ENCODE measurements around the gene PNPO. TPM values are rescaled to one million over a fixed set of nuclear protein-coding genes. Genes with fewer than 3 reads are reported as not detected.

The PNPO gene
- total RNA-seq, 1 experiment from 2014 or later = 12.3 TPM

- peak; percentile 80 for DNase-seq (ENCODE audit: low spot score)
- no peak for TF ChIP-seq EZH2 (IDR thresholded peaks at IDR 0.05; ENCODE audit: borderline replicate concordance, low read depth, low read length, poor library complexity, severe bottlenecking)
- peak; percentile 97 for TF ChIP-seq CTCF (conservative IDR thresholded peaks at IDR 0.05; ENCODE audit: low read depth, low read length)
- CTCF ChIA-PET = interaction anchor here (1.1 to 2.5 kb wide), 3 partner anchors 8 to 69 kb away, joined by 3 to 11 read pairs (median 4); partner anchors contain the start of genes CDK5RAP3 and PNPO
- Histone ChIP-seq H3K4me1 (ENCODE audit: insufficient read depth, low read length, poor library complexity, severe bottlenecking) (peaks cover 5% of the 10 kb centered on the region), H3K27ac (ENCODE audit: low read depth, low read length, poor library complexity, severe bottlenecking) (no peak overlapping the region), H3K36me3 (ENCODE audit: insufficient read depth, low read length, poor library complexity, severe bottlenecking) (no peaks in the 10 kb centered on the region), H3K4me3 (ENCODE audit: low read depth, low read length, poor library complexity, severe bottlenecking) (no peak overlapping the region), H3K9me3 (ENCODE audit: low read depth, low read length, poor library complexity, severe bottlenecking) (no peaks in the 10 kb centered on the region), H3K27me3 (replicated peaks; ENCODE audit: insufficient read depth, low read depth, low read length, poor library complexity) (no peaks in the 10 kb centered on the region)
- BruUV-seq (replicated peaks) = no TSS peak
- POLR2A ChIA-PET (ENCODE audit: low non-redundant PET) = no interaction called here
- intact Hi-C loops (cut with micrococcal nuclease; ENCODE audit: unreplicated experiment) = loop anchor here (1.0 to 10.0 kb wide), 2 partner anchors 69 to 104 kb away; partner anchors contain the start of gene SCRN2
Observed at GRCh38 chr17:47949197-47949759, 7.9 kb downstream of the PNPO start.

DNA sequence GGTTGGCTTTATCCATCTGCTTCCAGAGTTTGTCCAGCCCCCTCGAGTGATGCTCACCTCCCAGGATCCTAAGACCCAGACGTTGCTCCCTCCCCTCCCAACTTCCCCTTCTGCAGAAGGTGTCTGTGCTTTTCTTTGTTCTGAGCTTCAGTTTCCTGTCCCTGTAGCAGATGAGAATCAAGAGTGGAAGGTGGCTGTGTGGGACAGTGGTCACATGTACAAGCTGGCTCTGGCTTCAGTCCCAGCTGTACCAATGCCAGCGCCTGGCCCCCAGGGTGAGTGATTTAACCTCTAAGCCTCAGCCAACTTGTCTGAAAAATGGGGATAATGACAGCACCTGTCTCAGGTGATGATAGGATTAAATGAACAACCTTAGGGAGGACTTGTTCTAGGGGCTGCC is 8.6 kb downstream of the PNPO start:
- peaks cover 5% of the 10 kb centered on the region for H3K4me1 ChIP-seq (ENCODE audit: insufficient read depth, low read length, poor library complexity, severe bottlenecking)

DNA sequence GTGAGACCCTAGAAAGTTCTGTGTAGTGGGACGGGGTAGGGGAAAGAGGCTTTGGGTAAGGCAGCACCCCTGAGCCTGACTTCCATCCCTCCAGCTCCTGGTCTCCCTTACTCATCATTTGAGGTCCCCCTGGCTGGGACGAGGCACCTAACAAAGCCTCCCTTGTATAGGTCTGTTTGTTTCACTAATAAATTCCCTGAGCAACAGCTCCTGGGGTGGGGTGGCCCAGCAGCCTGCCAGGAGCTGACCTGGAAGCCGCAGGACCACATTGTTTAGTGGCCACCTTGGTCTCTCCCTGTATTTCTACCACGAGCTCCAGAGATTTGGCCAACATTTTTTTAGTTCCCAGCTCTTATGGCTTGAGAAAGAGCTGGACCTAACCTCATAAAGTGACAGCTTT is 9.1 kb downstream of the PNPO start:
- TF ChIP-seq CTCF (conservative IDR thresholded peaks at IDR 0.05; ENCODE audit: low read depth, low read length) = no peak
- no peak for TF ChIP-seq EZH2 (IDR thresholded peaks at IDR 0.05; ENCODE audit: borderline replicate concordance, low read depth, low read length, poor library complexity, severe bottlenecking)
- no peaks in the 10 kb centered on the region for H3K27me3 ChIP-seq (replicated peaks; ENCODE audit: insufficient read depth, low read depth, low read length, poor library complexity)
- CTCF ChIA-PET = interaction anchor here (2.5 kb wide), 1 partner anchor 68 kb away, joined by 11 read pairs; no protein-coding TSS in a partner anchor
- no peaks in the 10 kb centered on the region for H3K9me3 ChIP-seq (ENCODE audit: low read depth, low read length, poor library complexity, severe bottlenecking)
- no peak overlapping the region for H3K4me3 ChIP-seq (ENCODE audit: low read depth, low read length, poor library complexity, severe bottlenecking)
- BruUV-seq (replicated peaks) = no TSS peak
- POLR2A ChIA-PET (ENCODE audit: low non-redundant PET) = interaction anchor here (0.8 kb wide), 1 partner anchor 8 kb away, joined by 3 read pairs; no protein-coding TSS in a partner anchor
- peaks cover 5% of the 10 kb centered on the region for H3K4me1 ChIP-seq (ENCODE audit: insufficient read depth, low read length, poor library complexity, severe bottlenecking)
- intact Hi-C loops (cut with micrococcal nuclease; ENCODE audit: unreplicated experiment) = no loop called here
- DNase-seq (ENCODE audit: low spot score) = no peak
- H3K27ac ChIP-seq (ENCODE audit: low read depth, low read length, poor library complexity, severe bottlenecking) = no peak overlapping the region
- H3K36me3 ChIP-seq (ENCODE audit: insufficient read depth, low read length, poor library complexity, severe bottlenecking) = no peaks in the 10 kb centered on the region

More for the DNA sequence above, 8.6 kb downstream of the PNPO start:
- H3K4me3 ChIP-seq (ENCODE audit: low read depth, low read length, poor library complexity, severe bottlenecking) = no peak overlapping the region
- no peaks in the 10 kb centered on the region for H3K36me3 ChIP-seq (ENCODE audit: insufficient read depth, low read length, poor library complexity, severe bottlenecking)
- ChIA-PET POLR2A (ENCODE audit: low non-redundant PET) (no interaction called here), CTCF (interaction anchor here (1.1 to 2.5 kb wide), 2 partner anchors 9 to 68 kb away, joined by 3 to 11 read pairs; partner anchors contain the start of gene PNPO)
- DNase-seq (ENCODE audit: low spot score) = no peak
- TF ChIP-seq CTCF (conservative IDR thresholded peaks at IDR 0.05; ENCODE audit: low read depth, low read length) (no peak), EZH2 (IDR thresholded peaks at IDR 0.05; ENCODE audit: borderline replicate concordance, low read depth, low read length, poor library complexity, severe bottlenecking) (no peak)
- no peaks in the 10 kb centered on the region for H3K9me3 ChIP-seq (ENCODE audit: low read depth, low read length, poor library complexity, severe bottlenecking)
- no peak overlapping the region for H3K27ac ChIP-seq (ENCODE audit: low read depth, low read length, poor library complexity, severe bottlenecking)
- no peaks in the 10 kb centered on the region for H3K27me3 ChIP-seq (replicated peaks; ENCODE audit: insufficient read depth, low read depth, low read length, poor library complexity)
- intact Hi-C loops (cut with micrococcal nuclease; ENCODE audit: unreplicated experiment) = loop anchor here (1.0 to 10.0 kb wide), 2 partner anchors 68 to 105 kb away; partner anchors contain the start of gene SCRN2
- BruUV-seq (replicated peaks) = no TSS peak
